GM21390 (cell line): ENCODE data around the gene GLI2.

Source experiments
- ATAC-seq: cut with Tn5 transposase; IDR thresholded peaks from one replicate; pipeline ENCODE4 v1.9.1; 2021; ENCODE audit not compliant: unreplicated experiment

The GLI2 gene

DNA sequence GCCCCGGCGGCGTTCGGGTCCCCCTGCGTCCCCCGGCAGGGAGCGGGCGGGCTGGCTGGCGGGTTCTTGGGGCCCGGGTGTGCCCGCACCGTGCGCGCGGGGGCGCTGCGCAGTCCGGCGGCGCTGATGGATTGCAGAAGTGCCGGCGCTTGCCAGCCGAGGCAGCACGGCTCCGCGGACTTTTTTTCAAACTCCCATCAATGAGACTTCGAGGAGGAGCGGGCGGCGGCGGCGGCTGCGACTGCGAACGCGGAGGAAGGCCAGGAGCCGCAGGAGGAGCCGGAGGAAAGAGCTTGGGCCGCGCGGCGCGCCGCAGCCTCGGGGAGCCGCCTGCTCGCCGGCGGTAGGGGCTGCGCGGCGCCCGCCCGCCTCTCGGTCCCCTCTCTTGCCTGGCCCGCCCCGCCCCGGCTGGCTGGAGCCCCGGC, at the start of gene GLI2:
TSS of gene GLI2 (plus strand) at position 123 of the 425 bp plus-strand sequence. CDS start 61,453 bp downstream, outside the sequence.
- peak; percentile 69 for ATAC-seq

DNA sequence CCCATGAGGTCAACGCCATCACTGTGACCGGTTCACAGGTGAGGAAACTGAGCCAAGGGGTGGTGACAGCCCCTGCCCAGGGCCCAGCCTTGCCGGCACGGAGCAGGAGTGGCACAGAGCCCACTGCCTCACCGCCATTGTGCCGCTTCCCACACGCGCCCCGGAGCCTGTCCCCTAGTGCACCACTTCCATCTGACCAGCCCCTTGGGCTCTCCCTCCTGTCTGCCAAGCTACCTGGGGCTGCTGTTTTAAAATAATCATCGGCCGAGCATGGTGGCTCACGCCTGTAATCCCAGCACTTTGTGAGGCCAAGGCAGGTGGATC, 49.7 kb upstream of the GLI2 start:
- ATAC-seq: no peak

DNA sequence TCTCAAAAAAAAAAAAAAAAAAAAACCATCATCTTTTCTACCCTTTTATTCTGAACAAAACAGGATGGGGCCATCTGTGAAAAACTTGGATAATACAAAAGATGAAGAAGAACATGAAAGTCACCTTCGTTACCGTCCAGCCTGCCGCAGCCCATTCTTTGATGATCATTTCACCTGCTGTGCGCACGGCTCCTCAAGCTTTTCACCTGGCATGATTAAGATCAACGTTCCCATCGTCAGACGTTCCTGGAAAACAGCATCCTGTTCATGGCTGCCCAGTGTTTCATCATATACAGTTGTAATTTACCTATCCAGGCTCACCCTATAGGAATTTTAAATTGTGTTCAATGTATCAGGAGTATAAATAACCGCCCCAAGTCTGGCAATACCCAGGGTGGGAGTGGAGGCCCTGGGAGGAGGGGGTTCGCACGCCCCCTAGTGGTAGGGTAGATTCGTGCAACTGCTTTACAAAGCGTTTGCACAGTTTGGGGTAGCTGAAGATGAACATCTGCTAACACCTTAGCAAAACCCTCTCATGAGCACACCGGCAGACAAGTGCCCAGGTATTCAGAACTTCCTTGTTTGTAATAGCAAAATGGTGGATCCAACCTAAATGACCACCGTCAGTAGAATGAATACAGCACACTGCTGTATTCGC, 49.0 kb upstream of the GLI2 start:
- no peak for ATAC-seq

DNA sequence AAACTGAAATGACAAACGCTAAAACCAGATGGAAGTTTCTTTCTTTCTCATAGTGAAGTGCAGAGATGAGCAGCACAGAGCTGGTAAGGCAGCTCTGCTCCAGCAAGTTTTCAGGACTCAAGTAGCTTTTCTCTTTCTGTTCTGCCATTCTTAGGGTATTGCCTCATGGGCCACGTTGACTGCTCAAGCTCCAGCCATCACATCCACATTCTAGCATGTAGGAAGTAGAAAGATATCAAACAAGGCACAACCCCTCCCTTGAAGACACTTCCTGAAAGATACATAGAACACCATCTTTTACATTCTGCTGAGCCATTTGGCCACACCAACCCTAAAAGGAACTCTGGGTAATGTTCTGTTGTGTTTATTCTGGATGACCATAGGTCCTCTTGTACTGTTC, 48.5 kb upstream of the GLI2 start:
- no peak for ATAC-seq

DNA sequence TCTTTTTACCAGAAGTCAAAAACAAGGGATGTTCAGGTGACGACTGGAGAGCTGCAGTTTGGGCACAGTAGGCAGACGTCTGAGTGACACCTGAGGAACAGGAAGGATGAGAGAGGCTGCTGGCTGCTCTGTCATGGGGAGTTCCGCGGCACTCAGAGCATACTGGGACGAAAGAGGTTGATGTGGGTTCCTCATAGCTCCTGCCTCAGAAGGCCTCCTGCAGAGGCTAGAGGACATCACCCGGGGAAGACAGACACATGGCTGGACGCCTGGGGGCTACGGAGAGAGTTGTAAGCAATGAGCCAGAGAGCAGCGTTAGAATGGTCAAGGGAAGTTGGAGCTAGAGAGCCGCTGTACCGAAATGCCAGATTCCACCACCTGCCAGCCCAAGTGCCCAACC, 45.1 kb upstream of the GLI2 start:
- no peak for ATAC-seq

DNA sequence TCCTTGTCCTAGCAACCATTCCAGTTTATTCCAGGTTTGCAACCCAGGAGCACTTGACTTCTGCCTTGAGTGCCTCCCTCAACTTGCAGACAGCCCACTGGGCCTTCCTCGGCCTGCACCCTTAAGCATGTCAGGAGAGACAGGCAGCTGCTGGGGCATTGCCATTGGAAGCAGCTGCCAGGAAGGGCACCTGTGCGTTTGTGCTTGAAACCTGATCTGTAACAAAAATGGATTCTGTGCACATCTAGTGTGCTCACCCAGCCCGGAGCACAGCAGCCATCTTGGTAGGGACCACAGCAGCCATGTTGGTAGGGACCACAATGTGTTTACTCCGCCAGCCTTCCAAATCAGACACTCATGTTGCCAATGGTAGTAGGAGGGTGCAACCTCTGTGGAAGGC, 44.3 kb upstream of the GLI2 start:
- no peak for ATAC-seq

DNA sequence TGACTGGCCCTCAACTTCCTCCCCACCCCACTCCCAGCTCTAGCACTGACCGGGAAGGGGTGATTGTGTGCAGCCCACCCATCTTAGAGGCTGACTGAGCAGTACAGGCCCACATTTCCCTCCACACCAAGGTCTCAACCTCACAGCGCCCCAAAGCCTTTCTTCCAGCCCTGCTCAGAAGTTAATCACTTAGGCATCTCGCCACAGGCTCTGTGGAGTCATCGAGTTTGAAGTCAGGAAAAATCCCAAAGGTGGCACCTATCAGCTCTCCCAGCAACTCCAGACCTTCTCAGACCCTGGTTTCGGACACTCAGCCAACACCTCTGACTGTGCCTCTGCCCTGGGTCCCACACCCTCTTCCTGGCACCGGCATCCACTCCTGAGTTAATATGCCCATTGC, 43.0 kb upstream of the GLI2 start:
- ATAC-seq: no peak

DNA sequence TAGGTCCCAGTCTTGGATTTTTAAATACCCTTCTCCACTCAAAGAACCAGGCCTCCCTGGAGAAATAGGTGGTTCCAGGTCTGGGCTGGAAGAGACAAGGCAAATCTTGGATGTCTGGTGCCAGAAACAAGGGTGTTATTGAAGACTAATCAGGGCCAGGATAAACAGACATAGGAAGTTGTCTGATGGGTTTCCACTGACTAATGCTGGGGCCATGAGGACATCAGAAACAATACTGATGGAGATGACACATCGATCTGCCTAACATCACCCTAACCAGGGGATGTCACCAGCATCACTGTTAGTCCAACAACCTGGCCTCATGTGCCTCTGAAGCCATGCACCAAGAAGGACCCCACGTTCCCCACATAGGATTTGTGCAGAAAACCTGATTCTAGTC, 42.5 kb upstream of the GLI2 start:
- ATAC-seq: no peak

DNA sequence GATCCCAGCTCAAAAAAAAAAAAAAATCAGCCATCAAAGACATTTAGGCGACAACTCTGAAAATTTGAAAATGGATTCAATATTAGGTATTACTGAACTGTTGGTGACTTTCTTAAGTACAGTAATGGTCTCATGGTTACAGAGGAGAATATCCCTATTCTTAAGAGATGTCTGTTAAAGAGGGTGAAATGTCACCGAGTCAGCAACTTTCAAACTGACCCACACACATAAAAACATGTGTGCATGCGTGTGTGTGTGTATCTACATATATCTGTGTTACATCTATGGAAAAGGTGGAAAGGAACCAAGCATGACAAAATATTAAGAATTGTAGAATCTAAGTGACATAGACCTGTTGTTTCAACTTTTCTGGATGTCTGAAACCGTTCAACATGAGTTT, 41.6 kb upstream of the GLI2 start:
- no peak for ATAC-seq

DNA sequence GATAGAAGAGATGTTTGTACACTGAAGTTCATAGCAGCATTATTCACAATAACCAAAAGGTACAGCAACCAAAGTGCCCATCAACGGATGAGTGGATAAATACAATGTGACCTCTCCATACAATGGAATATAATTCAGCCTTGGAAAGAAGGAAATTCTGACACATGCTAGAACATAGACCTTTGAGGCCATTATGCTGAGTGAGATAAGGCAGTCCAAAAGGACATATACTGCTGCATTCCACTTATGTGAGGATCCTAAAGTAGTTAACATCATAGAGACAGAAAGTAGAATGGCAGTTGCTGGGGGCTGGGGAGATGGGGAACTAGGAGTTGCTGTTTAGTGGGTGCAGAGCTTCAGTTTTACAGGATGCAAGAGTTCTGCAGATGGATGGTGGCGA, 38.2 kb upstream of the GLI2 start:
- no peak for ATAC-seq

DNA sequence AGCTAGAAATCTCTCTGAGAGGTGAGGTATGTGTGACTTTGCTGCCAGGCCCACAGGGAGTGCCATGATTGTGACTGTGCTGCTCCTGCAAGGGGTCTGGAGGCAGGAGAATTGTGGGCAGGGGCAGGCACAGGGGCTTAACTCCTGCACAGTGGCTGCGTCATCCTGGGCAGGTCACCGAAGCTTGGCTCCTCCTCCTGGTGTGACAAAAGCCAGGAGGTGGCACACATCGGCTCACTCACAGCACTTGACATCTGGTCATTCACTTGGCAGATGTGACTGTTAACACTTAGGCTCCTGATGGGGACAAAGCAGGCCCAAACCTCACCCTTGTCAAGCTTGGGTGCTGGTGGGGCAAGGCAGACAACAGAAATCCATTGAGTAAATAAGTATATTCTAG, 36.4 kb upstream of the GLI2 start:
- no peak for ATAC-seq

DNA sequence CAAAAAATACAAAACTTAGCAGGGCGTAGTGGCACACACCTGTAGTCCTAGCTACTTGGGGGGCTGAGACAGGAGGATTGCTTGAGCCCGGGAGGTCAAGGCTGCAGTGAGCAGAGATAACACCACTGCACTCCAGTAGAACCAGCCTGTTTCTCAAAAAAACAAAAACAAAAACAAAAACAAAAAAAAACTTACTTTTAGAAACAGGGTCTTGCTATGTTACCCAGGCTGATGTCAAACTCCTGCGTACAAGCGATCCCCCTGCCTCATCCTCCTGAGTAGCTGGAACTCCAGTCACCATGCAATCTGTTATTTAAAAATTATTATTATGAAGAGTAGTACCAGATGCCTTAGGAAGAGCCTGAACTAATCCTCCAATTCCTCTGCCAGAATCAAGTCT, 35.0 kb upstream of the GLI2 start:
- ATAC-seq: no peak

DNA sequence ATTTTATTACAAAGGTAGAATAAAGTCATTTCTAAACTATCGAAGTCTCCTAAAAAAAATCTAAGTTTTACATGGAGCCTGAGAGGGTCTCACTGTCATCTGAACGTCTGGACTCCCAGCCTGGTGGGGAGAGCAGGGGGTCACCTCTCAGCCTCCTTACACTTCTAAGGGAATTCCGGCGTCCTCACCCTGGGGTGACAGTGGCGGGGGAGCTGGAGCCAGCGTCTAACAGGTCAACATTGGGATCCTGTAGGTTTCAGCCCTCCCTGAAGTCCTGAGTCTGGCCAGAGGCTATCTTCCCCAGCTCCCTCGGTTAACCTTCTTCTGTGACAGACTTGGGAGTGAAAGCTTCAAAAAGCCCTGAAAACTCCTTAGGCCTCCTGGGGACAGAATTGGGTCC, 34.6 kb upstream of the GLI2 start:
- no peak for ATAC-seq

DNA sequence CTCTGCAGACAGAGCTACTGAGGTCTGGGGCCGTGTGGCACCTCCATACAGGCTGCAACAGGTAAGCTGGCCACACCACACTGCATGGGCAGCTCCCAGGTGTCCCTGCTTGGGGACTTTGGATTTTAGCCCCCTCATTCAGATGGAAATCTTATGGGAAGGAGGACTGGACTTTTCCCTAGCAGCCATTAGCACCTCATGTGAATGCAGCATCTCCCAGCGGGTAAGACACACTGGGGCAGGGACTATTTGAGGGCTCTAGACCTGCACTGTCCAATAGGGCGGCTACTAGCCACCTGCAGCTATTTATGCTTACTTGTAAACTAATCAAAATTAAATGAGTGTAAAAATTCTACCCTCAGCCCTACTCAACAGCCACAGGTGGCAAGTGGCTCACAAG, 34.2 kb upstream of the GLI2 start:
- ATAC-seq: no peak

DNA sequence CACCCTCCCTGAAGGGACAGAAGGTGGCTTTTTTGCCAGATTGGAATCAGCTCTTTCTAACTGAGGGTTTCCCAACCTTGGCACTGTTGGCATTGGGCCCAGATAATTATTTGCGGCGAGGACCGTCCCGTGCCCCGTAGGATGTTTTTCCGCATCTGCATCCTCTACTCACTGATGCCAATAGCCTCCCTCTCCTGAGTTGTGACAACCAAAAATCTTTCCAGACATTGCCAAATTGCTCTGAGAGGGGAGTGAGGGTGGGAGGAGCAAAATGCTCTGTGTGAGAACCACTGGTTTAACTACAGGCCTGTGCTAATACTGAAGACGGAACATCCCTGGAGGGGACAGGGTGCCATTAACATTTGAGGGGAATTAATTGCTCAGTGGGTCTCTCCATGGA, 33.6 kb upstream of the GLI2 start:
- no peak for ATAC-seq

DNA sequence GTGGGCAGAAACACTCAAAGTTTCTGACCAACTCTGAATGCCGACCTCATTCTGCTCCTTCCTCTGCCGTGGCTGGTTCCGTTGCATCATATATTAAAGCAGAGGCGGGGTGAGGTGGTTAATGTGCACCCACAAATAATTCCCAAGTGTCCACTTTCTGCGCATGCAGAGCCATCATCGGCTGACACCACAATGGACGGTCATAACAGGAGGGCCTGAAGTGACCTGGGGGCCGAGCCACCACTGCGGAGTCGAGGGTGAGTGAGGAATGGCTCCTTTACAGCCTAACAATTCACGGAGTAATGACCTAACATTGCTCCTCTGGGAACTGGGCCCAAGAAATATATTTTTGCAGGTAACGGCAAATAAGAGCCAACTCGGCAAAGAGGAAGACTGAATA, 32.9 kb upstream of the GLI2 start:
- ATAC-seq: no peak

DNA sequence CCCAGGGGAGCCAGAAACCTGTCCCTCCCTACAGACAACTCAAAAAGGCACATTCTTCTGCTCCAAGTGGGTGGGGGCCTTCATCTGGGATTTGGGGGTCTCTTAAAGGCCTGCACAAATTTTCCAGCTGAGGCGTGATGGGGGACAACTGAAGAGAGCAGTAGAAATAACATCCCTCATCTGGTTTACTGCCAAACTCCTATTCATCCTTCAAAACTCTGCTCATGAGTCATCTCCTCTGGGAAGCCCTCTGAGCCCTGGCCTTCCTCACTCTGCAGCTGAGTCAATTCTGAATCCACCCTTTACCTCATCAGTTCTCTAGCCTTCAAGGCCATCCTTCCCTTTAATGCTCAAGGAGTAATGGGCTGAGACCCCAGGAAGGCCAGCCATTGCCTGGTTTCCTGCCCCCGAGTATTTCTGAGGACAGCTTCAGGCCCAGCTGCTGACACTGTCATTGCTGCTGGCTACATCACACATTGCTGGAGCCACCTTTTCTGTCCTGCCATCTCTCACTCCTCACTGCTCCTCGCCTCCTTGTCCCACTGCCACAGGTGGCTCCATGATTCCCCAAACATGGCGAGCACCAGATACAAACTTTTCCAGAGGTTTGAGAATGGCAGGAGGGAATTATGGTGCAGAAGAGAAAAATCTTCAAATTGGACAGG, 32.2 kb upstream of the GLI2 start:
- no peak for ATAC-seq

DNA sequence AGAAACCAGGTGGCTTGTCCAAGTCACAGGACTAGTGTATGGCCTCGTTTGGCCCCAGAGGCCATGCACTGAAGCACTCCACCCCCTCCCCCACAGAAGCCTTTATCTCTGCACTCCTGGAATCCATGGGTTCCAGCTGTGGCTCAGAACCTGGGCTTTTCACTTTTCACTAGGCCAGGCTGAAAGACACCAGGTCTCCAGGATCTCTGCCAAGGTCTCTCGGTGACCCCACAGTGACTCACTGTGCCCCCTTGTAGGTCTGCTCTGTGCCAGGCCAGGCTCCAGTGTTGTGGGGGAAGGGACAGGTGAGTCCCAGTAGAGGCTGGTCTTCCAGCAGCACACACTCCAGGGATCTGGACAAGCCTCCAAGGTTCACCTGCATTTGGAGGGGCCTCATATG, 31.0 kb upstream of the GLI2 start:
- no peak for ATAC-seq

DNA sequence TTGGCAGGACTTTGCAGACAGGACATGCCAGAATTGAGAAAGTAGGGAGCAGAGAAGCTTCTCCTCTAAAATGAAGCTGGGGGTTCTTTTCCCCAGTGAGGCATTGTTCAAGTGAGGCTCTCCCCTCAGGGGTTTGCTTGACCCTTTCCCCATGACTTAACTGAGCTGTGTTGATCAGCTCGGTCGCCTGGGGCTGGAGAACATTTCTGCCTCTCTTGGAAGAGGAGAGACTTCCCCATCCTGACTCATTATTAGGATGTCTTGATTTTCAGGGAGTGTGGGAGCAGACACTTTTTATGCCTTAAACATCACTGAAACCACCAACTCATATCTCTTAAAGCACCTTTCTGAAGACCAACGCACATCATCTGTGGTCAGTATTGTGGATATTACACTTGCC, 27.9 kb upstream of the GLI2 start:
- no peak for ATAC-seq

DNA sequence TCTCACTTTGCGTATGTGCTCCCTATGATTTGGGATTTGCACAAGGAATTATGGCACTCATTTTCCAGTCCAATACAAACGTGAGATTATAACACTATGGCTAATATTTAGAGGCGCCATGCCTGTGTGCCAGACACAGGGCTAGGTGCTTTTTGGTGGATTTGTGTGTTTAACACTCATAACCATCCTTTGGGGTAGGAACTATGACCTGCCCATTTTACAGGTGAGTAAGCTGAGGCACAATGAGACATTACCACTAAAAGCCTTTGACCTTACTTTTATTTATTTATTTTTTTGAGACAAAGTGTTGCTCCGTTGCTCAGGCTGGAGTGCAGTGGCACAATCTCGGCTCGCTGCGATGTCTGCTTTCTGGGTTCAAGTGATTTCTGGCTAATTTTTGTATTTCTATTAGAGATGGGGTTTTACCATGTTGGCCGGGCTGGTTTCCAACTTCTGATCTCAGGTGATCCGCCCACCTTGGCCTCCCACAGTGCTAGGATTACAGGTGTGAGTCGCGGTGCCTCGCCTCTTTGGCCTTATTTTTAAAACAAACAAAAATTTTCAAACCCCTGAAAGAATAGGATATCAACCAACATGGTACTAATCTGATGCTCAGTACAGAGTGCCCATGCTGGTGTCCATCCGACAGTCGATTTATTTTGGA, 26.6 kb upstream of the GLI2 start:
- ATAC-seq: no peak

DNA sequence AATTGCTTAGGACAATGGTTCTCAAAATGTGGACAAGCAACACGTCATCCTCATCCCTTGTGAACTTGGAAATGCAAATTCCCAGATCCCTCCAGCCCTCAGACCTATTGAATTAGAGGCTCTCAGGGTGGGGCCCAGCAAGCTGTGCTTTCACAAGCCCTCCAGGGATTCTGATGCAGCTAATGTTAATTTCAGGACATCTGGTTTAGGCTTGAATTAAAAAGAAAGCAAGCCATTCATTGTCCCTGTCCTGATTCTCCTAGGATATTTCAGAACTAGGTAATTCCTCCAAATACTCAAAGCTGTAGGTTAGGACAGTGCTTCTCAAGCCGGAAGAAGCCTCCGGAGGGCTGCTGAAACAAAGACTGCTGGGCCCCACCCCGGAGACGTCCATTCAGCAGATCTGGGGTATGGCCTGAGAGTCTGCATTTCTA, 26.0 kb upstream of the GLI2 start:
- ATAC-seq: no peak

DNA sequence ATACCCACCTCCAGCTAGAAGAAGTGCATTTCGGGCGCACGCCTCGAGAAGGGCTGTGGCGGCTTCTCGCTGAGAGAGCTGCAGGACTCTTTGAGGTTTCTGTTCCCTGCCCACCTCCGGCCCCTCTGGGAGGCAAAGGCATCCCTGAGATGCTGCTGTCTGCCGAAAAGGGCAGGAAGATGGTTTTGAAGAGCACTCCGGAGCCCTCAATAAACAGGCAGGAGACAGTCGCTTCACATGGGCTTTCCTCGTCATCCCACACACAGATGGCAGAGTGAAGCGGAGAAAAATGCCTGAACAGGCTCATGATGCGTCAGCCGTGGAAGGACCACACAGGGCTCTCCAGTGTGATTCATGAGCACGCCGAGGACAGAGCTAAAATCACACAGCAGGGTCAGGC, 25.4 kb upstream of the GLI2 start:
- ATAC-seq: no peak

DNA sequence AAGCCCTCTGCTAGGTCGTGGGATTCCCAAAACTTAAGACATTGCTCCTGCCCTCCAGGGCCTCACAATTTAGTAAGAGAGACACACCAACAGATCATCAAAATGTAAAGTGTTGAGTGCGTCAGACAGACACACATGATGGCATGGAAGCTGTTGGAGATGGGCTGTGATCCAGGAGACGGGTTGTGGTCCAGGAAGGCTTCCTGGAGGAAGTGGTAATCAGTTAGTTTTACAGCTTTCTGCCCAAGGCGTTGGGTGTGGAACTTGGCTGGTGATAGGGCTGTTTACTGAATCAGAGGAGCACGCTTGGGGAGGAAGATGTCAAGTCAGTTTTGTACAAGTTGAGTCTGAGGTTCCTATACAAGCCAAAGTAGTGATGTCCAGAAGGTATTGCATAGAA, 24.0 kb upstream of the GLI2 start:
- ATAC-seq: no peak
